HG02571 (cell line): ENCODE data around the gene IMP4.
"Not testable (repeated sequence)": the region's sequence is repeated elsewhere in the genome, so short reads cannot be mapped to it uniquely, and the experiment has no call there.

Experiments used
- ATAC-seq: cut with Tn5 transposase; IDR thresholded peaks from one replicate; pipeline ENCODE4 v1.9.1; 2021; ENCODE audit warnings: mild to moderate bottlenecking, moderate library complexity; ENCODE audit not compliant: unreplicated experiment

The IMP4 gene, protein sequence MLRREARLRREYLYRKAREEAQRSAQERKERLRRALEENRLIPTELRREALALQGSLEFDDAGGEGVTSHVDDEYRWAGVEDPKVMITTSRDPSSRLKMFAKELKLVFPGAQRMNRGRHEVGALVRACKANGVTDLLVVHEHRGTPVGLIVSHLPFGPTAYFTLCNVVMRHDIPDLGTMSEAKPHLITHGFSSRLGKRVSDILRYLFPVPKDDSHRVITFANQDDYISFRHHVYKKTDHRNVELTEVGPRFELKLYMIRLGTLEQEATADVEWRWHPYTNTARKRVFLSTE

DNA sequence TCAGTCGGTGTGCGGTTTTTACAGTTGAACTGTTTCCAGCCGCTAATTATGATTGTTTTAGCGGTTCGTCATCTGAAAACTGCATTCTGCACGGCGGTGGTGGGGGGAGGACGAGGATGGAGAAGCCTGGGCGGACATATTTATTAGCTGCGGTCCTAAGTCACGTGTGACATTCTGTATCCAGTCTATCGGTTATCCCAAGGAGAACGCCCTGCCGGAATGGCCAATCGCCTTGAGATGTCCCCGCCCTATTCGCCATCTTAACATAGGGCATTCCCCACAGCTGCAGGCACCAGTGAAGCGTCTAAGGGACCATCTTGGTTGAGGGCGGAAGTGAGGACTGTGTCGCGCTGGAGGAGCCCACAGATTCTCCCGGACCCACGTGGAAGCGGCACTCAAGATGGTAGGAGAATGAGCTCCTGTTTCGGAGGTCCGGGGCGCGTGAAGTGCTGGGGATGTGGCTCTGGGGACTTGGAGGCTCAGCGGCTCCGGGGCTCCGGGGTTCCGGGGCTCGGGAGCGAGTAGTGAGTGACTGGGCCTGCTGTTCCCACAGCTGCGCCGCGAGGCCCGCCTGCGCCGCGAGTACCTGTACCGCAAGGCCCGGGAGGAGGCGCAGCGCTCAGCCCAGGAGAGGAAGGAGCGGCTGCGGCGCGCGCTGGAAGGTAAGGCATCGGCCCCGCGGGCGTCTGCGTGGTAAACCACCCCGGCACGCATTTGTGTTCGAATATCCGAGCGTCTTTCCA is at the start of gene IMP4:
Gene IMP4, plus strand, starts transcription at position 365 of the 743 bp plus-strand sequence. Its CDS starts 36 bp downstream, at position 401.
- peak; percentile 84 for ATAC-seq

DNA sequence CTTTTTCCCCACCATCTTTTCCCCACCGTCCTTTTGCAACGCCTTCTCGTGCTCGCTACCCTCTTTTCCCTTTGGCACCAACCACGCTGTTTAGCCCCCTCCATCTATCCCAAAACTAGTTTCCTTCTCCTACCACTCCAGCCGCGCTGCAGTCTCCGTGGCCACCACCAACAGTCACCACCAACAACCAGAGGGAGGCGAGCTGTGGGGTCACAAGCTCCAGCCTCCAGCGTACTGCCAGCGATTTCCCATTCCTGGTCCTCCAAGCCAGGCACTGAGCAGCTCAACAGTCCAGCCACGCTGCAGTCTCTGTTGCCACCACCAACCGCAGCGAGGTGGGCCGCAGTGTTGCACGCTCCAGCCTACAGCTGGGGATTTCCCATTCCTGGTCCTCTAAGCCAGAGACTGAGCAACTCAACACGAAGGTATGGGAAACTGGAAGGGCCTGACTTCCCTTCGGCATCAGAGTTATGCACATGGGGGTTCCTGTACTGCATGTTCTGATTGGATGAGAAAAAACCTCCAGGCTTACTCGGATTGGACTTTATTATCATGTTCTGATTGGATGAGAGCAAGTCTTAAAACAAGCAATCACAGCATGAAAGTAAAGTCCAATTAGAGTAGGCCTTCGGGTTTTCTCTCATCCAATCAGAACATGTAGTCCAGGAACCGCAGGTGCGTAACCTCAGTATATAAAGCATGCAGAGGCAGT is 42.3 kb upstream of the IMP4 start:
- ATAC-seq, result no peak

DNA sequence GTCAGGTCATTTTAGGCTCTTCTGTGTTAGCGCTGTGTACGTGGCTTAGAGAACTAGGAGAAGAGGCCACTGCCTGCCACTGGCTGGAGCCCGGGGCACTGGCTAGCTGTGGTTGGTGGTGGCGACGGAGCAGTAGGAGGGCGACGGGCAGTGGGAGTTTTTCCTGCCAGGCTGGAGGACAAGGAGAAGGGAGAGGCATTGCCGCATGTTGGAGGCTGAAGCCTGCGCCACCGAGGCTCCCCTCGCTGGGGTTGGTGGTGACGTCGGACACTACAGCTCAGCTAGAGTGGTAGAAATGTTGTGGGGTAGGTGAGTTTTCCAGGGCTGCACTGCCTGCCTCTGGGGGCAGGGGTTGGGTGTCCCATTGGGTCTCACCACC is 41.7 kb upstream of the IMP4 start:
- no peak for ATAC-seq

DNA sequence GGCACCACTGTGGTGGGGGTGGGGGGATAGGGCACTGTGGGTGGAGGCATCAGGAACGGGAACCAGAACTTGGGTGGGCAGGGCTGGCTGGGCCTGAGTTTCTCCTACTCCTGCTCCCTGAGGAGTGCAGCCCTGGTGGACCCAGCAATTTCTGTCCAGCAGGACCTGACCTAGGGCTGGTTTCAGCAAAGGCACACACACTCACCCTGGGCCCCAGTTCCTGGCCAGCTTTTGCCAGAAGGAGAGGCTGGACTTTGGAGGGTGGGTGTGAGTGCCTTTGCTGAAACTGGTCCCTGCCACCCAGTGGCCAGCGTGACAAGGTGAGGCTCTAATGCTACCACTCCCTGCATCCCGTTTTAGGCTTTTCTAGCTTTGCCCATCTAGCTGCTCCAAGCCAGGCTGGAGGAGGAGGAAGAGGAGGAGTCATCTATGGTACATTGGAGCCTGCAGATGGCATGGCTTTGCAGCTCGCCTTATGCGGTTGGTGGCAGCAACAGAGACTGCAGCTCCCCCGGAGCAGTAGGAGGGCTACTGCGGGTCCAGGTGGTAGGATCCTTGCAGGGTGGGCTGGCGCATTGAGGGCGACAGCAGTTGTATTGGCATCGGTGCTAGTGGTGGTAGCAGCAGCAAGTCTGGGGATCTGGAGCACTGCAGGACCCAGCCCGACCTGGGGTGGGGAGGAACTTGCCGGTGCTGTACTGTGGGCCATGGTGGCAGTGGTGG is 40.4 kb upstream of the IMP4 start:
- ATAC-seq, result no peak

DNA sequence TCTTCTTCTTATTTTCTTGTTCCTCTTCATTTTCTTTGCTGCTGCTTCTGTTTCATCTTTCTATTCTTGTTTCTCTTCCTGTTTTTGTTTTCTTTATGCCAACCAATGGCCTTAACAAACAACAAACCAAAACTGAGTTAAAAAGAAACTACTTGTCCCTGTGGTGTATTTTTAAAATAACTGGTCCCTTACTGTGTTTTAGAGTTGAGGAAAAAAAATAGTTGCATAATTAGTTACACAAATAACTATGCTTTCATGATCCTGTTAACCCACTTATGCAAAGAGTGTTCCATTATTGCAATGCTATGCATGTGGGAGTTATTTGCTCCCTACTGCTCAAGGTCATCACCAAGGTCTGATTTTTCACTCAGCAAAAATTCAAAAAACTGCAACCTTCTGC is 39.5 kb upstream of the IMP4 start:
- peak; percentile 91 for ATAC-seq

DNA sequence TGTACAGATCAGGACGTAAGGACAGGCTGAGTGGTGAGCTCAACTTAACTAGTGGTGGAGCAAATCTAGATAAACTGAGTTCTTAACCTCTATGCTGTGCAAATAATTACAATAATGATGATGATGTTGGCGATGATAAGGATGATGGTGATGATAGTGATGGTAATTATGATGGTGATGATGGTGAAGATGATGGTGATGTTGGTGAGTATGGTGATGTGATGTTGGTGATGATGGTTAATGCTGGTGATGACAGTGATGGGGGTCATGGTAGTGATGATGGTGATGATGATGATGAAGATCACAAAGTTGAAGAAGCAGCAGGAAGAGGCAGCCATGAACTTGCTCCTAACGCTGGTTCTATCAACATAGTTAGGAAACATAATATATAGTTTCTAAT is 38.0 kb upstream of the IMP4 start:
- ATAC-seq, result no peak

DNA sequence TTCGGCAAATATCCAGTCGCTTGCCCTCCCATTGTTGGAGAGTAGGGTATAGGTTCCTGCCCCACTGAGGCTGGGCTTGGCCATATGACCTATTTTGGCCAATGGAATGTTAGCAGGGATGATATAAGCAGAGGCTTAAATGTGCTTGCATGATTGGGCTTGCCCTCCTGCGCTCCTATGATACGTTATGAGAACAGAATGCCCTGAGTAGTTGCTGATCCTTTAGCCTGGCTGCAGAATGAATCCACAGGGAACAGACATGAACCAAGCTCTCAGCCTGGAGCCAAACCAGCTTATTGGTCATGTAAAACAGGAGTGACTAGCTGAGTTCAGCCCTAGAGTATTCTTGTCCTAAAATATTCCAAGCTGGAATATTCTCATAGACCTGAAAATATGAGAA is 34.8 kb upstream of the IMP4 start:
- ATAC-seq, result no peak

DNA sequence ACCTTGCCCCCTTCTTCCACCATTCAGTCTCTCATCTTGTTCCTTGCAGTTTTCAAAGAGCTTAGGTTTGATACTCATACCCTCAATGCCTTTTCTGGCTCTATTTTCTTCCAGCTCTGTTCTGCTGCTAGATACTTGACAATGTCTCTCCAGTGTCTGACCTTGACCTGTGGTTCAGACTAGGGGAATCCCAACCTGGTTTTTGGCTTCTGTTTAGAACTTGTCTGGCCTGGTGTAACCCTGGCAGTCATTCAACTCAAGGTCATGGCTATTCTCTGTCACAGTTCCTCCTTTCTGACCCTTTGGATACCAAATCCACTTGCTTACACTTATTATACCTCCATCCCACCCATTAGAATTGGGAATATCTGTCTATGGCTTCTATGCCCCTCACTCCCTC is 31.8 kb upstream of the IMP4 start:
- ATAC-seq, result no peak

DNA sequence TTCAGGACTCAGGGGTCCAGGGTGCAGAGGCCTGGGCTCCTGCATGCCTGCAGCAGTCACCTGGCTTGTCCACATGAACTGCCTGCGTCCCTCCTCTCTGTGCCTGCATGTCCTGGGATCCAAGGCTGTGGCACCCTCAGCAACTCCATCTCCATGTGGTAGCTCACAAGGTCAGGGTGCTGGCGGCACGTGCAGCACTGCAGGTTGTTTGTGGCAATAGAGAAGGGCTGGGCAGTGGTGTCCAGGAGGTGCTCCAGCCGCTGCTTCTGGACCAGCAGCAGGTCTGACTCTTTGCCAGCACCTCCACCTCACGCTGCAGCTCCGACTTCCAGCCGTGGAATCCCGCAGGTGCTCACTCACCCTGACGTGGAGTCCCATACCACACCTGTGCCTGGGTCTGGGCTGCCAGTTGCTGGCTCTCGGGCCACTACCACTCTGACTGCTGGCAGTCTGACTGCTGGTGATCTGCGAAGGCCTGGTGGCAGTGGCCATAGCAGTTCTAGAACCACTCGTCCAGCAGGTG is 28.8 kb upstream of the IMP4 start:
- ATAC-seq, result no peak

DNA sequence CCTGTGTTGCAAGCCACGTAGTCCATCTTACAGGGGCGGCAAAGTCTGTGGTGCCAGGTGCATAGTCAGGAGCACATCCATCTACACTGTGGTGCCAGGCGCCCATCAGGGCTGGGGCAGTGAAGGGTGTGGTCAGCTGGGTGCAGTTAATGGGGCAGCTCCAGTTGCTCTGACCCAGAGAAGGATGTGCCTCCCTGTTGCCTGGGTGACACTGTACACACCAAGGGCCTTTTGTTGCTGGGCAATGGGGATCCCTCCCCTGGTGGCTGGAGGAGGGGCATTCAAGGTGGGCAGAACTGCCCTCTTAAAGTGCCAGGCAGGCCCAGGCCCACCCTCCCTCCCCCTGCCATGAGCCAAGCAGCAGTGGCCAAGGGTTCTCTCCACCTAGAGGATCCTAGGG is 28.3 kb upstream of the IMP4 start:
- no peak for ATAC-seq

DNA sequence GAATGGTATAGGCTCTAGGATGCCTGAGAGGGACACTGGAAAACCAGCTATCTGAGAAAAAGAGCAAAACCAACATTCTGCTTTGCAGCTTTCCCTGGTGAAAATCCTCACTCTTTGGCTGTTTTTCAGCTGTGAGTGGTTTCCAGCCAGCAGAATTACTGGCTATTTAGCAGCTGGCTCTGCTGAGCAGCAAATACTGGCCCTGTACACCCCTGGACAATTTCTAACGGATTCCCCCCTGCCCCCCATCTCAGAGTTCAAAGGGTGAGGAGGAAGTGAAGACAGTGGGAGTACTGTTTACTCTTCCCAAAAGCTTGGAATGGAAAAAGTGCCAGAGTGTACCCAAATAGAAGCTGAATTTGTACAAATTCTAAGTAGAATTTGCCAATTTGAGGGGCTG is 26.1 kb upstream of the IMP4 start:
- ATAC-seq, result no peak

DNA sequence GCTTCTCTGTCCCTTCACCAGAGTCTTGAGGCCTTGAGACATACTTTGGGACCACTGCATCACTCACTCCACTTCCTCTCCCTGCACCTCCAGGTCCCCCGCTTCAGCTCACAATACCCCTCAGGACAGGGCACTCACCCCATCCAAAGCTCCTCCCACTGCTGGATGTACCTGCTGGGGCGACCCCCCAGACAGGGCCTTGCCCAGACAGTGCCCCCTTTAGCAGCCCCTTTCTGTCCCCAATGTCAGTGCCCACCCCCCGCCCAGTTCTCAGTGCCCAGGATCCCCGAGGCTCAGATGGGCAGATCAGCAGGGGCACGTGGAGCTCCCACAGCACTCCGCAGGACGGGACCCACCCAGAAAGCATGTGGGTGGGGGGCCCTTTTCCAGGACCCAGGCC is 23.8 kb upstream of the IMP4 start:
- no peak for ATAC-seq

DNA sequence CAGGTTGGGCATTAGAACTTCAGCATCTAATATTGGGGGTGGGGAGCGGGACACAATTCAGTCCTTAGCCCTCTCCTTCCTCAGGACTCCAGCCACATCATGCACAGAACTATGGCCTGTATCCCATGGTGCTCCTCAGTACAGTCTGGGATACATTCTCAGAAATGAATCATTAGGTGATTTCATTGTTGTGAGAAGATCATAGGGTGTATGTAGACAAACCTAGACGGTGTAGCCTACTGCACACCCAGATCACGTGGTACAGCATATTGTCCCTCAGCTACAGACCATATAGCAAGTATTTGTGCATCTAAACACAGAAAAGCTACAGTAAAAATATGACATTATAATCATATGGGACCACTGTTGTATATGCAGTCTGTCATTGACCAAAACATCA is 23.2 kb upstream of the IMP4 start:
- no peak for ATAC-seq

DNA sequence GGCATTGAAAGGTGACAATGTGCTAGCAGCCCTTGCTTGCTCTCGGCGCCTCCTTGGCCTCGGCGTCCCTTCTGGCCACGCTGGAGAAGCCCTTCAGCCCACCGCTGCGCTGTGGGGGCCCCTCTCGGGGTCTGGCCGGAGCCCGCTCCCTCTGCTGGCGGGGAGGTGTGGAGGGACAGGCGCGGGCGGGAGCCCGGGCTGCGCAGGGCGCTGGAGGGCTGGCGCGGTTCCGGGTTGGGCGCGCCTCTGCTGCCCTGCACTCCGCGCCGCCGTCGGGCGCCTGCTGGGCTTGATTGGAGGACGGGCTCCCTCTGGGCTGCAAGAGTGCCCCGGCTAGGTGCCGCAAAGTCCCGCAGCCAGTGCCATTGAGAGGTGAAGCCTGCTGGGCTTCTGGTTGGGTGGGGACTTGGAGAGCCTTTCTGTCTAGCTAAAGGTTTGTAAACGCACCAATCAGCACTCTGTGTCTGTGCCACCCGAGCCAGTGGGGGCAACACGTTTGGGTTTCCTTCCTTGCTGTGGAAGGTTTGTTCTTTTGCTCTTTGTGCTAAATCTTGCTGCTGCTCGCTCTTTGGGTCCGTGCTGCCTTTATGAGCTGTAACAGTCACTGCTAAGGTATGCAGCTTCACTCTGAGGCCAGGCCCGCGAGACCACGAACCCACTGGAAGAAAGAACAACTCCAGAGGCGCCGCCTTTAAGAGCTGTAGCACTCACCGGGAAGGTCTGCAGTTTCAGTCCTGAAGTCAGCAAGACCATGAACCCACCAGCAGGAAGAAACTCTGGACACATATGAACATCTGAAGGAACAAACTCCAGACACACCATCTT is 14.8 kb upstream of the IMP4 start:
- no peak for ATAC-seq

DNA sequence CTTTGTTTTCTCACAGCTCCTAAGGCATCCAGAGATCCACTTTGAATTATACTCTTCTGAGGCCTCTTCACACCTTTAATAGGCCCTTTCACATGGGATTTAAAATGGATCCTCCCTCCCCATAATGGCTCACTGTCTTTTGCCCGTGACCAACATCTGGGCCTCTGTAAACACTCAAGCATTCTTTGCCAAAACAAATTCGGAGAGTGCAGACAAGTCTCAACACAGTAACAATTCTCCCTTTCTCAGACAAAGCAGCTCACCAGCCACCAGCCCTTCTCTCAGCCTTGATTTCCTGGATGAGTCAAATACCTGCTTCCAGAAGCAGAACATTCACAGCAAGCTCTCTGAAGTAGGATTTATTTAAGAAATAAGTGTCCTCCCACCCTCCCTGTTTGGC is 14.0 kb upstream of the IMP4 start:
- ATAC-seq, result no peak

DNA sequence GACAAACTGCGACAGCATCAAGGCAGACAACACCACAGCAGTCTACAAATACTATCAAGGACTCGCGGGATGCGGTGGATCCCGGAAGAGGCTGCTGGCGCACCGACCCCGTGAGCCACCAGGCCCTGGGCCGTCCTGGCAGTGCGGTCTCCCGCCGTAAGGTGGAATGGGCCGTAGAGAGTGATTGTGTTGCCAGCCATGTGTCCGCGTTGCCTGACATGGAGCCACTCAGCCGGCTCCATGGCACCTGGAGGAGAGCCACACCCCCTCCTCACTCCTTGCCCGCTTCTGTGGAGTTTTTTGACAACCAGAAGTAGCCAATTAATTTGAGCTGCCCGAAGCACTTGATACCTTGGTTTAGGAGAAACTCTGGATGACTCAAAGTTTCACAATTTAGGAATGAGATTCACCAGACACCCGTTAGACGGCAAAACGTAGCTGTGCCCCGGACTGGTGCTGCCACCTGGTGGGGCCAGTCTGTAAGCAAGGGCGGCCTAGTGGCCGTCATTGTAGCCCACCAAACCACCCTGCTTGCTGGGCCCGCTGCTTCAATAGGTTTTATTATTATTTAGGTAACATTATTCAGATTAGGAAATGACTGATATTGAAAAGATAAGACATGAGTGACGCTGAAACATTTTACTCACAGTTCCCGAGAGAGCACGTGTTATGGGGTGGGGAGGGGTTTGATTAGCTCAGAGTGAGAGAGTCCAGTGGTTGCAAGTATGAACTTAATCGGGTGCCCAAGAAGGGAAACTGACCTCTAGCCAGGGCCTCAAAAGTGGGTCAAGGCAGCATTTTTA is 10.2 kb upstream of the IMP4 start:
- peak; percentile 69 for ATAC-seq

DNA sequence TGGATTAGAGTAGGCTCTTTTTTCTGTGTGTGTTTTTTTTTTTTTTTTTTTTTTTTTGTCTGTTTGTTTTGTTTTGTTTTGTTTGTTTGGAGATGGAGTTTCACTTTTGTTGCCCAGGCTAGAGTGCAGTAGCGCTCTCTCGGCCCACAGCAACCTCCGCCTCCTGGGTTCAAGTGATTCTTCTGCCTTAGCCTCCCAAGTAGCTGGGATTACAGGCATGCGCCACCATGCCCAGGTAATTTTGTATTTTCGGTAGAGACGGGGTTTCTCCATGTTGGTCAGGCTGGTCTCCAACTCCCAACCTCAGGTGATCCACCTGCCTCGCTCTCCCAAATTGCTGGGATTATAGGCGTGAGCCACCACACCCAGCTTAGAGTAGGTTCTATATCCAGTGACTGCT is 9.4 kb upstream of the IMP4 start:
- not testable (repeated sequence) for ATAC-seq

DNA sequence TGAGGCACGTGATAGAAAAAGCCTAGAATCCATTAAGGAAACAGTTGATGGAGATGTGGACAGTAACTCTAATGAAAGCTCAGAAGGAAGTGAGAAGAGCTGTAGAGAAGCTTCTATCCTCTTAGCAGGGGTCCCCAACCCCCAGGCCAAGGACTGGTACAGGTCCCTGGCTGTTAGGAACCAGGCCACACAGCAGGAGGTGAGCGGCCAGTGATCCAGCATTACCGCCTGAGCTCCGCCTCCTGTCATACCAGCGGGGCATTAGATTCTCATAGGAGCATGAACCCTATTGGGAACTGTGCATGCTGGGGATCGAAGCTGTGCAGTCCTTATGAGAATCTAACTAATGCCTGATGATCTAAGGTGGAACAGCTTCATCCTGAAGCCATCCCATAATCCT is 8.7 kb upstream of the IMP4 start:
- no peak for ATAC-seq

DNA sequence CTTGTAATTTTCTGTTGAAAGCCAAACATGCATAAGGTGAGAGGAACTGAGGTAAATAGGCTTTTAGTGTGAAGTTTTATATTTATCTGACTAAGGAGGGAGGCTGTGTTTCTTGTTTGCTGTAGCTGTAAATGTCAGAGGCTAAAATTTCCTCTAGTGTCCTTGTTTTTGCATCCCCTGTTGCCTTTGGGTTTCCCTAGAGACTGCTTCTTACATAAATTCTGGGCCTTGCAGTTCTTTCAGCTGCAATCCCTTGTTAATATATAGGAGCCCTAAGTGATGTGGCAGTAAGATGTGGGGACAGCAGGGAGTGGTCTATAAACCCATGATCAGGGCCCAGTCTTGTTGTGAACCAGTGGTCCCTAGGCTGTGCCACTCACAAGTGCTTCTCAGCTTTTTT is 7.5 kb upstream of the IMP4 start:
- ATAC-seq, result no peak
